Sigmoid colon (tissue), 7 donors: Measurements from ENCODE around the gene CMTR1. TPM values are rescaled to one million over a fixed set of nuclear protein-coding genes. Genes with fewer than 3 reads are reported as not detected.

Experiments
- DNase-seq: peaks from one replicate; pipeline ENCODE4 v3.0.0-alpha.2; 2019
- H3K27ac ChIP-seq, 4 donors: fragments of 200-600 bp; sonication (generic); one replicate each; pipeline ENCODE4 v1.5.1; 2016 to 2019; ENCODE audit warnings: mild to moderate bottlenecking in 1 of 4
- H3K27me3 ChIP-seq, 3 donors: fragments of 200-600 bp; sonication (generic); one replicate each; pipeline ENCODE4 v1.5.1; 2019; ENCODE audit warnings: mild to moderate bottlenecking in 1 of 3
- H3K36me3 ChIP-seq, 4 donors: fragments of 200-600 bp; sonication (generic); one replicate each; pipeline ENCODE4 v1.5.1; 2016 to 2019
- H3K4me1 ChIP-seq, 4 donors: fragments of 200-600 bp; sonication (generic); one replicate each; pipeline ENCODE4 v1.5.1; 2017 to 2019
- H3K4me3 ChIP-seq, 4 donors: fragments of 200-600 bp; sonication (generic); one replicate each; pipeline ENCODE4 v1.5.1; 2017 to 2019; ENCODE audit warnings: mild to moderate bottlenecking in 2 of 4, moderate library complexity in 1 of 4
- H3K9me3 ChIP-seq, 4 donors: fragments of 200-600 bp in 3 of 4; sonication (generic) in 3 of 4; one replicate each; pipeline versions ENCODE4 v1.5.1 to v1.6.1; 2013 to 2019
- CTCF ChIP-seq, 4 experiments: fragments of 450-650 bp in 3 of 4; fragments of 200-600 bp in 1 of 4; IDR thresholded peaks; one replicate each; pipeline ENCODE4 v1.5.1; 2016 to 2019; ENCODE audit warnings: antibody characterized with exemption in 4 of 4, mild to moderate bottlenecking in 3 of 4, moderate library complexity in 2 of 4
- EP300 ChIP-seq, 4 donors: sonication (generic); formaldehyde crosslinking; IDR thresholded peaks; one replicate each; pipeline ENCODE4 v1.6.1; 2017; ENCODE audit warnings: antibody characterized with exemption in 4 of 4
- POLR2A ChIP-seq, 2 donors: fragments of 450-650 bp; IDR thresholded peaks; one replicate each; pipeline ENCODE4 v1.6.1; 2016; ENCODE audit warnings: antibody characterized with exemption in 2 of 2, mild to moderate bottlenecking in 2 of 2, moderate library complexity in 2 of 2
- POLR2AphosphoS5 ChIP-seq, 4 donors: sonication (generic); formaldehyde crosslinking; IDR thresholded peaks; one replicate each; pipeline ENCODE4 v1.6.1; 2017; ENCODE audit warnings: antibody characterized with exemption in 4 of 4
- WGBS, 2 donors: extraction: QIAGEN DNeasy Blood & Tissue Kit; methylation state at CpG; one replicate each; pipeline ENCODE4 v1.1.7; 2013; 5-methylcytosine and 5-hydroxymethylcytosine counted together
- intact Hi-C: fragments of 100-400 bp; cut with DNase I; formaldehyde crosslinking; loops from one replicate; pipeline ENCODE4 v1.15.1; 2023
- polyA plus RNA-seq, 3 donors: library from polyadenylated mRNA; stranded (reverse); fragments of 200-250 nt; gene quantifications; one replicate each; pipeline ENCODE4 v1.2.3, GENCODE V29; 2013
- total RNA-seq, 4 donors: library from RNA; depleted of rRNA; stranded (reverse); fragments of >200 nt; gene quantifications; one replicate each; pipeline ENCODE4 v1.1.0, GENCODE V29; 2016
- donor health status: healthy with polysubstance abuse.
- donor health status: Bipolar disorder and iron deficiency.
- donor health status: healthy.

Gene CMTR1
- total and polyA plus RNA-seq, 7 donors = 4.2 to 33.5 (median 30.8) TPM

- TF ChIP-seq EP300 (IDR thresholded peaks at IDR 0.05) (no peak), POLR2A (IDR thresholded peaks at IDR 0.05) (no peak), CTCF (IDR thresholded peaks at IDR 0.05) (peak; percentile 29 to 68 (median 44))
- no peaks in the 10 kb centered on the region for H3K9me3 ChIP-seq
Measured at GRCh38 chr6:37483917-37484785, 51.1 kb downstream of the CMTR1 start.

GRCh38 chr6:37484786-37485170, 51.8 kb downstream of the CMTR1 start:
- no peak for DNase-seq
- intact Hi-C loops = loop anchor here (2.0 to 10.0 kb wide), 3 partner anchors 82 to 208 kb away; no protein-coding TSS in a partner anchor
- Histone ChIP-seq H3K4me3 (no peak overlapping the region), H3K27me3 (no peaks in the 10 kb centered on the region), H3K4me1 (peaks cover 0 to 31% (median 17%) of the 10 kb centered on the region in 4 donors), H3K36me3 (peaks cover 12 to 36% (median 15%) of the 10 kb centered on the region in 4 donors), H3K27ac (no peak overlapping the region), H3K9me3 (no peaks in the 10 kb centered on the region)
- no peak for TF ChIP-seq EP300 (IDR thresholded peaks at IDR 0.05)
- no peak for TF ChIP-seq POLR2AphosphoS5 (IDR thresholded peaks at IDR 0.05)
- TF ChIP-seq CTCF (IDR thresholded peaks at IDR 0.05) = no peak
- TF ChIP-seq POLR2A (IDR thresholded peaks at IDR 0.05) = no peak
- WGBS, 2 donors = 95 to 96% methylated on average over 7 of the region's 7 CpGs

More at GRCh38 chr6:37483917-37484785, 51.1 kb downstream of the CMTR1 start:
- DNase-seq = no peak
- WGBS, 2 donors = 46 to 47% methylated on average over 20 of the region's 20 CpGs
- Histone ChIP-seq H3K27me3 (no peaks in the 10 kb centered on the region), H3K27ac (no peak overlapping the region), H3K4me3 (no peak overlapping the region), H3K36me3 (peaks cover 15 to 42% (median 21%) of the 10 kb centered on the region in 4 donors), H3K4me1 (peaks cover 0 to 26% (median 15%) of the 10 kb centered on the region in 4 donors)
- intact Hi-C loops = loop anchor here (2.0 to 10.0 kb wide), 2 partner anchors 83 to 109 kb away; no protein-coding TSS in a partner anchor

GRCh38 chr6:37485291-37485702, 52.3 kb downstream of the CMTR1 start:
- intact Hi-C loops = loop anchor here (2.0 to 10.0 kb wide), 3 partner anchors 82 to 207 kb away; no protein-coding TSS in a partner anchor
- peaks cover 7 to 30% (median 10%) of the 10 kb centered on the region in 4 donors for H3K36me3 ChIP-seq

GRCh38 chr6:37486121-37486839, 53.3 kb downstream of the CMTR1 start:
- Histone ChIP-seq H3K4me1 (peaks cover 0 to 22% (median 16%) of the 10 kb centered on the region in 4 donors), H3K27ac (no peak overlapping the region), H3K4me3 (no peak overlapping the region), H3K9me3 (no peaks in the 10 kb centered on the region), H3K36me3 (peaks cover 6 to 24% (median 10%) of the 10 kb centered on the region in 4 donors), H3K27me3 (no peaks in the 10 kb centered on the region)
- intact Hi-C loops = loop anchor here (5.0 to 10.0 kb wide), 2 partner anchors 111 to 206 kb away; no protein-coding TSS in a partner anchor
- no peak for DNase-seq
- TF ChIP-seq POLR2A (IDR thresholded peaks at IDR 0.05) = no peak
- TF ChIP-seq POLR2AphosphoS5 (IDR thresholded peaks at IDR 0.05) = no peak
- no peak for TF ChIP-seq CTCF (IDR thresholded peaks at IDR 0.05)
- TF ChIP-seq EP300 (IDR thresholded peaks at IDR 0.05) = no peak
- 92 to 94% methylated on average over 8 of the region's 8 CpGs for WGBS, 2 donors

More at GRCh38 chr6:37485291-37485702, 52.3 kb downstream of the CMTR1 start:
- WGBS, 2 donors = 81 to 86% methylated on average over 10 of the region's 10 CpGs
- H3K4me1 ChIP-seq = peaks cover 0 to 30% (median 19%) of the 10 kb centered on the region in 4 donors
- no peak overlapping the region for H3K27ac ChIP-seq
- TF ChIP-seq CTCF (IDR thresholded peaks at IDR 0.05) = no peak
- no peak for TF ChIP-seq POLR2AphosphoS5 (IDR thresholded peaks at IDR 0.05)
- no peak for TF ChIP-seq EP300 (IDR thresholded peaks at IDR 0.05)
- TF ChIP-seq POLR2A (IDR thresholded peaks at IDR 0.05) = no peak
- H3K4me3 ChIP-seq = no peak overlapping the region
- no peak for DNase-seq
- H3K27me3 ChIP-seq = no peaks in the 10 kb centered on the region
- H3K9me3 ChIP-seq = no peaks in the 10 kb centered on the region
